Astrocyte of the cerebellum (primary cell): ENCODE data around the gene TSPAN3.
A peak's percentile ranks its signal among the peaks of the same experiment; 100 is the strongest.

Experiments
- DNase-seq: peaks from one replicate; pipeline ENCODE4 v3.0.0-alpha.2; 2011; ENCODE audit warnings: low read depth
- H3K4me3 ChIP-seq: 2 replicates; pipeline ENCODE4 v1.5.1; 2011; ENCODE audit warnings: mild to moderate bottlenecking, low read depth, low read length, moderate library complexity
- CTCF ChIP-seq: IDR thresholded peaks from 2 replicates; pipeline ENCODE4 v1.5.1; 2012; ENCODE audit warnings: low read length, low read depth, moderate library complexity, mild to moderate bottlenecking; ENCODE audit errors: missing control alignments
- in situ Hi-C: cut with HindIII; loops from 2 replicates; pipeline ENCODE4 v1.10.0; 2017; ENCODE audit warnings: low sequenced_read_pairs

Gene TSPAN3

GRCh38 chr15:77111789-77112188, 40.9 kb upstream of the TSPAN3 start:
- H3K4me3 ChIP-seq: no peak overlapping the region
- no peak for DNase-seq
- in situ Hi-C loops: no loop called here
- no peak for TF ChIP-seq CTCF

GRCh38 chr15:77107531-77108355, 36.8 kb upstream of the TSPAN3 start:
- DNase-seq: peak; percentile 46
- peak; percentile 85 for TF ChIP-seq CTCF
- in situ Hi-C loops: no loop called here
- H3K4me3 ChIP-seq: no peak overlapping the region

- no peak overlapping the region for H3K4me3 ChIP-seq
- in situ Hi-C loops: no loop called here
- no peak for DNase-seq
- TF ChIP-seq CTCF: no peak
Observed at GRCh38 chr15:77107068-77107467, 36.2 kb upstream of the TSPAN3 start.

- DNase-seq: no peak
- no peak for TF ChIP-seq CTCF
- no peak overlapping the region for H3K4me3 ChIP-seq
- in situ Hi-C loops: no loop called here
Observed at GRCh38 chr15:77104155-77104554, 33.2 kb upstream of the TSPAN3 start.

GRCh38 chr15:77099741-77100463, 29.0 kb upstream of the TSPAN3 start:
- no peak overlapping the region for H3K4me3 ChIP-seq
- no peak for TF ChIP-seq CTCF
- in situ Hi-C loops: no loop called here
- DNase-seq: no peak

GRCh38 chr15:77098572-77098971, 27.7 kb upstream of the TSPAN3 start:
- DNase-seq: no peak
- TF ChIP-seq CTCF: no peak
- H3K4me3 ChIP-seq: no peak overlapping the region
- in situ Hi-C loops: no loop called here
